HG03139 (cell line): Measurements from ENCODE around the gene GNG4.
"Not testable (repeated sequence)": the region's sequence is repeated elsewhere in the genome, so short reads cannot be mapped to it uniquely, and the experiment has no call there.

Experiments used
- ATAC-seq: cut with Tn5 transposase; IDR thresholded peaks from one replicate; pipeline ENCODE4 v1.9.1; 2021; ENCODE audit not compliant: unreplicated experiment

The GNG4 gene

GRCh38 chr1:235650341-235651169 lies 971 bp upstream of the GNG4 start:
- no peak for ATAC-seq

GRCh38 chr1:235648954-235649367 lies 623 bp downstream of the GNG4 start:
- peak; percentile 63 for ATAC-seq

GRCh38 chr1:235648407-235648907 lies 1.1 kb downstream of the GNG4 start:
- no peak for ATAC-seq

GRCh38 chr1:235647537-235647936 lies 2.0 kb downstream of the GNG4 start:
- ATAC-seq = not testable (repeated sequence)

DNA sequence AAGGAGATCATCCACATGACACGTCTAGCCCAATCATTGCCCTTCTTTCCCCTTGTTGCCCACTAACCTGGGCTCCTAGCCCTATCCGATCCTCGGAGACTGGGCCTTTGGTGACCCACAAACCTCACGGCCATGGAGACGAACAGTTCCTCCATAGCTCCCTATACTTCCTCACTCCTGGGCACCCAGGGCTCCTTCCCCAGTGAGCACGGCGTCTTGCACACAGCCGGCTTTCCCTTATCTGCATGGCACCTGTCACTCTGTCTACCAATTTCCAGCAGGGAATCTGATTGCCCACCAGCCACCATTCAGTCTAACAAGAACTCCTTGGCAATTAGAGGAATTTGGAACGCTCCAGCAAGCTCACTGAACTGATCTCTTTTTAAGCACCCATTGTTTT lies 3.1 kb downstream of the GNG4 start:
- no peak for ATAC-seq

GRCh38 chr1:235644693-235645305 lies 4.8 kb downstream of the GNG4 start:
- no peak for ATAC-seq

- ATAC-seq = no peak
These were observed 5.5 kb downstream of the GNG4 start for GRCh38 chr1:235643837-235644692.

- no peak for ATAC-seq
These were observed 6.6 kb downstream of the GNG4 start for GRCh38 chr1:235642943-235643371.

- no peak for ATAC-seq
These were observed 7.3 kb downstream of the GNG4 start for GRCh38 chr1:235642011-235642942.

DNA sequence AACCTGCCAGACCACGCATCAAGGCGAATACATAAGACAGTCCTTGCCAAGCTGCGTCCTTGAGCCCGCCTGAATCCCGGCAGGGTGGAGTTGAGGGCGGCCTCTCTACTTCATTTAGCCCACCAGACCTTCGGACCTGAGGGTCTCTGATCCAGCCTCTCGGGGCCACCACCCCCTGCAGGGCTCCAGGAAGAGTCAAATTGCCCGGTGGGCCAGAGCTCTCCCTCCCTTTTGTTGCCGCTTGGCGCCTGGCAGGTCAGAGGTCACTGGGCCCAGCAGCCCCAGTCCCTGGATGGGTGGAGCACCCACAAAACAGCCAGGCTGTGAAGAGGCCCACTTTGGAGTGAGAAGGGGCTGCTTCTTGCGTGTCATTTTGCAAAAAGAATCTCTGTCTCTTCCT lies 9.0 kb downstream of the GNG4 start:
- no peak for ATAC-seq

DNA sequence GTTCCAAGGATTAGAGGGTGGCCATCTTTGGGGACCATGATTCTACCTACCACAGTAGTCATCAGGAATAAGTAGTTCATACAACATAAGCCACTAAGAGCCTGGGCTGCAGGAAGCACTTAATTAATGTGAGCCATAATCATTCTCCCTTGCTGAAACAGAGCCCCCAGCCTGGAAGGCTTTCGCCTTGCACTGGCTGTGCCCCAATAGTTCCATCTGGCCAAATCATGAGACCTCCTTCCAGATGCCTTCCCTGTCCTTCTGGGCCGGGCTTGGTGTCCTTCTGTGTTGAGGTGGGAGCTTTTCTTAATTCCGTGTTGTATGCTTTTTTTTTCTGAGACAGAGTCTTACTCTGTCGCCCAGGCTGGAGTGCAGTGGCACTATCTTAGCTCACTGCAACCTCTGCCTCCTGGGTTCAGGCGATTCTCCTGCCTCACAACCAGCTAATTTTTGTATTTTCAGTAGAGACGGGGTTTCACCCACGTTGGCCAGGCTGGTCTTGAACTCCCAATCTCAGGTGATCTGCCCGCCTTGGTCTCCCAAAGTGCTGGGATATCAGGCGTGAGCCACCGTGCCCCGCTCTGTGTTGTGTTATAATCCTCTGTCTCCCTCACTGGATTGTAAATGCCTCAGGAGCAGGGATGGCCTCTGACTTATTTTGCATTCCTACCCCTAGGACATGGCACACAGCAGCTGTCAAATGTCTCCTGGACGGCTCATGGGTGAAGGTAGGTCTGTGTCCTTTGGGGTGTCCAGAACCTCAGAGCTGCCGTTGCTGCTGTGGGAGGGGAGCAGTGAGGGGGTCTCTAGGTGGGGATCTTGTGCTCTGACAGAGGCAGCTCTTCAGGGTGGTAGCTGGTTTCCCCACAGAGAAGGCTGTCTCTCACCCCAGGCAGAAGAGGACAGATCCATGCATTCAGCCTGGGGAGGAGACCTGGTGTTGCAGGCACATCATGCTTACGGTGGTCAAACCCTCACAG lies 10.1 kb downstream of the GNG4 start:
- no peak for ATAC-seq

DNA sequence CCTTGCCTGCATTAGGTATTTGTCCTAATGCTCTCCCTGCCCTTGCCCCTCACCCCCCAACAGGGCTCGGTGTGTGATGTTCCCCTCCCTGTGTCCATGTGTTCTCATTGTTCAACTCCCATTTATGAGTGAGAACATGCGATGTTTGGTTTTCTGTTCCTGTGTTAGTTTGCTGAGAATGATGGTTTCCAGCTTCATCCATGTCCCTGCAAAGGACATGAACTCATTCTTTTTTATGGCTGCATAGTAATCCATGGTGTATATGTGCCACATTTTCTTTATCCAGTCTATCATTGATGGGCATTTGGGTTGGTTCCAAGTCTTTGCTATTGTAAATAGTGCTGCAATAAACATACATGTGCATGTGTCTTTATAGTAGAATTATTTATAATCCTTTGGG lies 11.0 kb downstream of the GNG4 start:
- not testable (repeated sequence) for ATAC-seq

- no peak for ATAC-seq
These were observed 11.6 kb downstream of the GNG4 start for GRCh38 chr1:235637756-235638534.

DNA sequence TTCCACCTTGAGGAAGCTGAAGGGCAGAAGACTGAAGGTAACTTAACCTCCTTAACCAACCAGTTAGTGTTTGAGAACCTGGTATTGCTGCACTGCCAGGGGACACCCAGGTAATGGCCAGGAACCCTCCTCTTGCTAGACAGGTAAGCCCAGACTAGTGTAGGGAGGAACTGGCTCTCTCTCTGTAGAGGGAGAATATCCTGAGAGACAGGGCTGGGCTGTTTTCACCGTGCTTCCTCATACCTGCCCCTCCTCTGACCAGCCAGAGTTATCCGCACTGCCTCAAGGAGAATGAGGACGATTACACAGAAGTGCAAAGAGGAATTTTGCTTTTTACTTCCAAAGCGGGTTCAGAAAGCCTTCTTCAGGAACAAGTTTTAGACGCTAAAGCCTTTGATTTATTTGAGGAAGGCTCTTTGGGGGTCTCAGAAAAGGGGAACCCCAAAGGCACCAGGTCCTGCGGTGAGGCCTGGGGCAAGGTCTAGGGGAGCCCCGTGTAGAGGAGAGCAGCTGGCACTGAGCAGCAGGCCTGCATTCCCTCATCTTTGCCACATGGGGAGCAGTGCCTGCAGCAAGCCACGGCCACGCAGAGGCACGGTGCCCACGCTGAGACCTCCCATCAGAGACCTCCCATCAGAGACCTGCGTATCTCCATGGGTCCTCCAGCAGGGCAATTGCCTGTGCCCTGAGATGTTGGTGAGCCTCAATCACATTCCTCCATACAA lies 13.5 kb downstream of the GNG4 start:
- ATAC-seq = no peak

GRCh38 chr1:235632506-235633401 lies 16.8 kb downstream of the GNG4 start:
- ATAC-seq = peak; percentile 71

DNA sequence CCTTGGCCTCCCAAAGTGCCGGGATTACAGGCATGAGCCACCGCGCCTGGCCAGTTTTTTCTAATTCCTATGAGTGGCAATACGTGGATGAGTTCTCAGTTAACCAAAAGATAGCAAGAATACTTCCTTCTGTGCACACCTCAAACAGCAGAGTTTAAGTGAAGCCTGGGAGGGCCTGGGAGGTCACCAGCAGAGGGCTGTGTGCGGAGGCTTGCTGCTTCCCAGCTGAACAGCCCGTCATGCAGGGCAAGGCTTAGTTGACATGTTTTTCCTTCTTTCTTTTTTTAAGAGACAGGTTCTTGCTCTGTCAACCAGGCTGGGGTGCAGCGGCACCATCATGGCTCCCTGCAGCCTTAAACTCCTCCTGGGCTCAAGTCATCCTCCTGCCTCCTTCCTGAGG lies 17.8 kb downstream of the GNG4 start:
- no peak for ATAC-seq
